NCI-H2227 (cell line): ENCODE measurements around the gene LARP4B.

Source experiments
- DNase-seq: peaks from one replicate; lab custom pipeline; 2025; ENCODE audit not compliant: unreplicated experiment; lab: John Stamatoyannopoulos, UW

Gene LARP4B

GRCh38 chr10:926075-926698, 5.3 kb downstream of the LARP4B start:
- no peak for DNase-seq

DNA sequence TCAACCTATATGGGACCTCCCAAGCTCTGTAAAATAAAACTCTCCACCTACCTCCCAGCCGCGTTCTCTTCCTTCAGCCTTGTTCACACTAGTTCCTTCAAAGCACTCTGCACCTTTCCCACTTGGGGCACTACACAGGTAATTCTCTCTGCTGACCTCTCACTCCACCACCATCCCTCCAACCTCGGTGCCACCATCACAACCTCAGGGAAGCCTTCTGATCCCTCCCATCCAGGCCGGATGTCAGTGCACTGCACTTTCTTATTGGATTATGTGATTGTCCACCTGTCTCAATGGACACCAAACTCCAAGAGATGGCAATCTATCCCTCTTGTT, 7.0 kb downstream of the LARP4B start:
- no peak for DNase-seq

- DNase-seq, result no peak
These were observed 7.5 kb downstream of the LARP4B start for GRCh38 chr10:923844-924523.

DNA sequence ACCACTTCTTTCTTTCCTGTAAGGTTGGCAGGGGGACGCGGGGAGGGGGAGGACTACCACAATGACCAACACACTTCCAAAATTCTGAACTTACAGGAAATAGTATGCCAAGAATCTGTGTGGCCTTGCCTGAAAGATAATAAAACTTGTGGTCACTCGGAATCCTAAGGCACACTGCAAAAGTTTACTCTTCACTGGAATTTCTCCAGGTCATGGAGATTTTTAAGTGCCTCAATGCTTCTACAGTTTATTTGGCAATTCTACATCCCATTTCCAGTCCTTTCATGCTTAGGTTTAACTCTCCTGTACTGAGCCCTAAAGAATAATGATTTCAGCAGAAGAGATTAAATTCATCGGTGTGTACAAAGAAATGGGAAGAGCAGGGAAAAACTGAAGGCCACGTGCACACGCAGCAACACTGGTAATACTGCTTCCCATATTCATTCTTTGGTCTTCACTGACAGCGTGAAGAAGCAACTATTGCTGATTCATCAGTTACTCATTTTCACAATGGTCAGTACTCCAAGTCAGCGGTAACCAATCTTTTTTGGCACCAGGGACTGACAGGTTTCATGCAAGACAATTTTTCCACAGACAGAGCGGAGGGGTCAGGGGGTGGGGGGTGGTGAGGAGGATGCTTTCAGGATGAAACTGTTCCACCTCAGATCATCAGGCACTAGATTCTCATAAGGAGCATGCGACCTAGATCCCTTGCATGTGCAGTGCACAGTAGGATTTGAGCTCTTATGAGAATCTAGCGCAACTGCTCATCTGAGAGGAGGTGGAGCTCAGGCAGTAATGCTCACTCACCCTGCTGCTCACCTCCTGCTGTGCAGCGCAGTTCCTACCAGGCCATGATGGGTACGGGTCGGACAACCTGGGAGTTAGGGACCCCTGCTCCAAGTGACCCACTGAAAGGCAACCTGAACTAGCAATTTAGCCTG, 9.8 kb downstream of the LARP4B start:
- DNase-seq, result no peak

DNA sequence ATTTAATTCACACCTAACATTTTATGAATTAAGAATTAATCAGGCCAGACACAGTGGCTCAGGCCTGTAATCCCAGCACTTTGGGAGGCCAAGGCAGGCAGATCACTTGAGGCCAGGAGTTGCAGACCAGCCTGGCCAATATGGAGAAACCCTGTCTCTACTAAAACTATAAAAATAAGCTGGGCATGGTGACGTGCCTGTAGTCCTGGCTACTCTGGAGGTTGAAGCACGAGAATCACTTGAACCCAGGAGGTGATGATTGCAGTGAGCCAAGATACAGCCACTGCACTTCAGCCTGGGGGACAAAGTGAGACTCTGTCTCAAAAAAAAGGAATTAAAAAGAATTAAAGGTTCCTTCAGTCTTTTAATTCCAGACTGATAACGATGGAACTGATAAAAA, 11.1 kb downstream of the LARP4B start:
- DNase-seq, result no peak

GRCh38 chr10:919481-919880, 12.0 kb downstream of the LARP4B start:
- no peak for DNase-seq

GRCh38 chr10:917999-918398, 13.5 kb downstream of the LARP4B start:
- DNase-seq, result no peak

DNA sequence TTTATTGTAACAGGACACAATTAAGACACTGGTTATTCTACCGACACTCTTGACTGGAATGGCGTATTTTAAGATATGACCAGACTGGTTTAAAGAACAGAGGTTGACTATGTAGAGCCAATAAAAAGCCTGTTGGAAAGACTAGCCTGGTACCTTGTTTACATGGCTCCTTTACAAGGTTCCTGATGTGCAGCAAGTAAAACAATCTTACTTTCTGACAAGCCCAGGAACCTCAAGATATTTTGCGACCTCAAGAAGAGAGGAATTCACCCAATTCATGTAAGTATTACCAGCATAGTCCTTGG, 14.1 kb downstream of the LARP4B start:
- DNase-seq, result no peak

GRCh38 chr10:916716-917415, 14.6 kb downstream of the LARP4B start:
- DNase-seq, result no peak

DNA sequence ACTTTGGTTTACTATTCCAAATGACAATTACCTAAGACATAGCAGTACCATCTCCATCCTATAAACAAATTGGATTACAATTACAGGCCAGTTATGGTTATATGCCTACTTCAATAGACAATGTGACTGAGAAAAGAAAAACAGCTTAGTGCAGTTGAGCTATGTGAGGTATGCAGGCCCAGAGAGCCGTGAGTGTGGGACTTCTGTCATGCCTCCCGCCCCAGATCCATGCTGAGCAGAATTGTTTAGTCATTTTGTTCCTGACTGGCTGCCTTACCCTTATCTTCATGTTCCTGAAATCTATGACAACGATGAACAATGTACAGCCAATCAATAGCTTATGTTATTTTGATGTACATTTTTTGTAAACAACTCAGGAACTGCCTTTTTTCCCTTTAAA, 21.7 kb downstream of the LARP4B start:
- DNase-seq, result no peak

DNA sequence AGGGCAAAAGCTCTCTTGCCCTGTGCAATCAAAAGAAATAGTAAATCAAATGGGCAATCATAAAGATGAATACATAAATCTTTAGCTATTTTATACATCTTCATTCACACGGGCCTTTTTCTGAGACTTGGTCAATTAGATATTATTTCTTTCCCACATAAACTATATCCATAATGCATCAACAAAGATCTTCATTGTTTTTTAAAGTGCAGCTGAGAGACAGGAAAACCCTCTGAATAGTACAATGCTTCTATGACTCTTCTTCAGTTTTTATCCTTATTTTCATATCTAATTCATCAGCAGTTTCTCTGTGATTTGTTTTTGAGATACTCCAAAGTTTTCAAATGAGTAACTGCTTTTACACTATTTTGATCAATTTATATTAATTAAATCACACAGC, 25.5 kb downstream of the LARP4B start:
- no peak for DNase-seq

DNA sequence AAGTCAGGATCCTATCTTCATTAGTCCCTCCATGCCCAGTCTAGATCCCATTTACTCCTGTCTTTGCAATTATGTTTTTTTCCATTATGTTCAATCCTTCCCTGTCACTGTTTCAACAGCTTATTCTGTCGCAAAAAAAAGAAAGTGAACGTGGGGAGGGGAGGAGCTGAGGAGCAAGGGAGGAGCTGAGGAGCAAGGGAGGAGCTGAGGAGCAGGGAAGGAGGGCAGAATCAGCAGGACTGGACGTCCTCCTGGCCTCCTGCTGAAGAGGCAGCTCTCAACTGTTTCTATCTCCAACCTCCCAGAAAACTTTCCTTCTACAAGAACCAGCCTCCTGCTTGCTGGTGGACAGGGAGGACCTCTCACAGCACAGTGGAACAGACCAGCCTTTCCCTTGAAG, 26.0 kb downstream of the LARP4B start:
- DNase-seq, result peak; percentile 6

DNA sequence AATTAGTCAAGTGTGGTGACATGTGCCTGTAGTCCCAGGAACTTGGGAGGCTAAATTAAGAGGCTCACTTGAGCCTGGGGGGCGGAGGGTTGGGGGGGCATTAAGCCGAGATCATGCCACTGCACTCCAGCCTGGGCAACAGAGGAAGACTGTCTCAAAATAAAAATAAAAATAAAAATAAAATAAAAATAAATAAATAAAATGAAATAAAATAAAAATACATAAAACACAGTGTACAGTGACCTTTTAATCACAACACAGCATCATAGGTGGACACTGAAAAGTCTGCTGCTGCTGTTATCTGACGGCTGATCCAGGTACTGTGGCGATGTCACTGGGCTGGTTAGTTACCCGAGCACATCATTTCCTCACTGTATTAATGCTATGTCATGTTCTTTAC, 27.1 kb downstream of the LARP4B start:
- no peak for DNase-seq

GRCh38 chr10:898141-898540, 33.4 kb downstream of the LARP4B start:
- DNase-seq, result no peak

GRCh38 chr10:896982-897381, 34.5 kb downstream of the LARP4B start:
- no peak for DNase-seq

DNA sequence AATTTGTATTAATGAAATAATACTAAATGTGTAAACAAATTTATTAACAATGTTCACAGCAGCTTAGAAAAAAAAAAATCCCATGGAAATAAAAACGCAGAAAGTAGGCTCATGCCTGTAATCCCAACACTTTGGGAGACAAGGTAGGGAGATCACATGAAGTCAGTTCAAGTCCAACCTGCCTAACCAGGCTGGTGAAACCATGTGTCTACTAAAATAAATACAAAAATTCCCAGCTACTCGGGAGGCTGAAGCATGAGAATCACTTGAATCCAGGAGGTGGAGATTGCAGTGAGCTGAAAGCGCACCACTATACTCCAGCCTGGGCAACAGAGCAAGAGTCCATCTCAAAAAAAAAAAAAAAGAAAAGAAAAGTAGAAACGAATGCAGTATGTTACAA, 36.2 kb downstream of the LARP4B start:
- no peak for DNase-seq

- DNase-seq, result no peak
These were observed 52.6 kb downstream of the LARP4B start for GRCh38 chr10:878895-879294.

- DNase-seq, result no peak
These were observed 53.2 kb downstream of the LARP4B start for GRCh38 chr10:878333-878759.

DNA sequence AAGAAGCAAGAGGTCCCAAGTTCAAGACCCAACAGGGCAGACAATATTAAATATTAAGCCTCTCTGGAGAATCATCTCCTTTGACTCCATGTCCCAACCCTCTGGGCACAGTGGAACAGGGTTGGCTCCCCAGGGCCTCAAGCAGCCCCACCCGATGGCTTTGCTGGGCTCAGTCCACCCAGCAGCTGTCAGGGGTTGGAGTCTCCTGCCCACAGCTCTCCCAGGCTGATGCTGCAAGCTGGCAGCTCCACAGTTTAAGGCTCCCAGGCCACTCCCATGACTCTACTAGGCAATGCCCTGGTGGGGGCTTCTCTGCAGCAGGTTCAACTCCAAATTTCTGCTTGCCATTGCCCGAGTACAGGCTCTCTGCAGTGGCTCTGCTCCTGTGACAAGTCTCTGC, 55.1 kb downstream of the LARP4B start:
- DNase-seq, result no peak

GRCh38 chr10:873020-873419, 58.5 kb downstream of the LARP4B start:
- DNase-seq, result no peak

GRCh38 chr10:871951-872403, 59.5 kb downstream of the LARP4B start:
- no peak for DNase-seq
